ENCODE measurements around the gene COL4A6.
A peak's percentile ranks its signal among the peaks of the same experiment; 100 is the strongest.

COL4A6 gene

DNA sequence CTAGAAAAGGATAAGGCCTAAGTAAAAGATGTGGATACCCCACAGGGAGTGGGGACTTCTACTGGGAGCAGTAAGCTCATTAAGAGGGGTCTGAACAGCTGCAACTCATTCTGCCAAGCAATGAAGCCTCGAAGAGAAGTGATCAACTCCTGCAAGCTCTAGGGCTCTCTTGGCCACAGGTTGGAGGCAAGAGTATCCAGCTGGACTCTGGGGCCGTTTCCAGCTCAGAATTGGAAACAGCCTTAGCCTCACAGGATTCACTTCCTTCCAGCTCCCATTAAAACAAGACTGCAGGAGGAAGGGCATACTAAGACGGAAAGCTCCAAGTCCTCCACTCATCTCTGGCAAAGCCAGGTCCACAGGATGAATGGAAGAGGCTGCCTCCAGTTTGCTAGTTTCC lies 220.3 kb downstream of the COL4A6 start:
- DNase-seq (ENCODE audit: low spot score) = no peak
- no peak for FAIRE-seq

DNA sequence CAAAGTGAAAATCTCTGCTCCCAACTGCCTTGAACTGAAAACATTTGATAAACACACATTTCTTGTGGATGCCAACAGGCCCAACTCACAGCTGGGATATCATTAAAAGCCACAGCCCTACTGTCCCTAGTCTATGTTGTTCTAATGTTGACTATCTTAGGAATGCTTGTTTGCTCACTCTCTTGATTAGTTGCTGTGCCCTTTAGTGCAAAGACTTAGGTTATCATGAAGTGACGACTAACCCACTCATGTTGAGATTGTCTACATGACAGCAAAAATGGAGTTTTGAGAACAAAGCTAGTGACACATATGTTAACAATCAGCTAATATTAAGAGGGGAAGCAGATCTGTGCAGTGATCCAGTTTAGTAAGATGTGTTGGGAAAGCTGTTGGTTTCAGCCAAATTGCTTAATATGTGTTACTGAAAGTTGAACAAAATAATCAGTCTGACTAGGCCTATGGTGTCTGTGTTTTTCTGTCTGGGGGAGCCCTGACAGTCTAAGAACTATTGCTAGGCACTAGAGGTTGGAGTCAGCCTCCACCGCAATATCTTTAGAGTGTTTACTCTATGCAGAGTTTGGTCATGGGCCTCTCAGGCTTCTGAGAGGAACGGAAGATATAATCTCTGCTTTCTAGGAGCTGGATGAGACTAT lies 221.2 kb downstream of the COL4A6 start:
- FAIRE-seq (no peak), DNase-seq (ENCODE audit: low spot score) (no peak)

DNA sequence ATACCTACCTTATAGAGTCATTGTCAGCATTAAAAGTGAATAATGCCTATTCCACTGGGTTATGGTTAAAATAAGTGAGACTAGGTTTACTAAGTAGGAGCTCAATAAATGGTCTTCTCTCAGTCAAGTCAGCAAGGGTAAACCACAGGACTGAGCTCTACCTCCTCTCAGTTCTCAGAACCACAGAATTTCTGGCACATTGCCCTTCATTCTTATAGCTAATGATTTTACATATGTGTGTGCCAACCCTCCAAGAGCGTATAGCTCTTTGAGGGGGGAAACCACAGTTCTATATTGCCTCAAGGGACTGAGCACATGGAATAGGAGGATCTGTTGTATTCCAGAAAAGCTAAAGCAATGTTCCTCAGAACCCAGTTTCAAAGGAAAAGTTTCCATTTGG lies 221.8 kb downstream of the COL4A6 start:
- no peak for DNase-seq (ENCODE audit: low spot score)
- FAIRE-seq = no peak

DNA sequence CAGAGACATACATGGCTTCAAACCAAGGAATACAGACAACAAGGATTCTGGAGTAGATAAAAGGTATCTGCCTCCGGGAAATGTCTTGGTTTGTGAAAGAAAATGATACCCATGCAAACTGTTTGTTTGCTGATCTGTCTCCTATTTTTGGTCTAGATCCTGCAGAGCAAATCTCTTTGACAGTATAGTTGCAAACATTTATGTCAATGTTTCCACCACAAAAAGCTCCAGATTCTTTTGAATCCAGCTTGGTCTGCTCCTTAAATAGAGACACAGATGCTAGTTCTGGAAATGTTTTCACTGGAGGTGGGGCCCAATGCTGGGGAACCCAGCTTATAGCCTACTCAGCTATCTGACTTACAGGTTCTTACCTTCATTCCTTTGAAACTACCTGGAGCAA lies 226.9 kb downstream of the COL4A6 start:
- FAIRE-seq = no peak

DNA sequence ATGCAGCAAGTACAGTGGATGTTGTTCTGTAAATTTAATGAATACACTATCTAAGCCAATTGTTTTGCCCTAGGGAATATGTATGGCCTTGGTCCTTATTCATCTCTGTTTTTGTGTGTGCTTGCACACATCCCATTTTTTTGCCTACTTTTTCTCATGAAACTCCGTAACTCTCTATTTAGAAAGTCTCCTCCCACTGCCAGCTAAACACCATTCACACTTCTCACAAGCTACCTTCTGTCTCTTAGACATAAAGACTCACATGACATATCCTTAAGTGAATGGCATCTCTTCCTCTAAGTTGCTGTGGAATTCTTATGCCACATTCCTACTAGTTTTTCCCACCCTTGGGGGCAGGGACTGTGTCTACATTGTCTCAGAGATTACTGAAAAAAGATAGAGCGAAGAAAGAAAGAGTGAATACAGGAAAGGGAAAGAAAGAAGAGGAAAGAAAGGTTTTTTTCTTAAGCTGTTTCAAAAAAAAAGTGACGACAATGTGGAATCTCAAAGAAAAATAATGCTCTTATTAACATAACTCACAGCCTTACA lies 229.1 kb downstream of the COL4A6 start:
- FAIRE-seq (no peak), DNase-seq (ENCODE audit: low spot score) (no peak)

More for the DNA sequence above, 226.9 kb downstream of the COL4A6 start:
- DNase-seq (ENCODE audit: low spot score) = no peak

DNA sequence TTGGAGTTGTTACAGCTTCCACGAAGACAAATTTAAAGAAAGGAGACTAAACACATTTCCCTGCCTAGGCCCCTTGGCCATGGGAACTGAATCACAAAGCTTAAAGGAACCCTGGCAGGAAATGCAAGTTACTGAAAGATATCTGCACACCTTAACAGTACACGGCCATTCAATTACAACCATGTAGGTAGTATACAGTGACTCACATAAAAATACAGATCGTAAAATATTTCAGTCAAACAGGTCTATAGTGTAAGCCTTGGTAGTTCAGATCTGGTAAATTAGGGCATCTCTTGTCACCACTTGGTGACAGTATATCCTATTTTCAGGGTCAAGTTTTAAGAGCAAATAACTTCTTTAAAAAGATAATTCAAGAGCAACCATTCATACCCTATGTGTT lies 234.7 kb downstream of the COL4A6 start:
- DNase-seq (ENCODE audit: low spot score) (no peak), FAIRE-seq (no peak)

DNA sequence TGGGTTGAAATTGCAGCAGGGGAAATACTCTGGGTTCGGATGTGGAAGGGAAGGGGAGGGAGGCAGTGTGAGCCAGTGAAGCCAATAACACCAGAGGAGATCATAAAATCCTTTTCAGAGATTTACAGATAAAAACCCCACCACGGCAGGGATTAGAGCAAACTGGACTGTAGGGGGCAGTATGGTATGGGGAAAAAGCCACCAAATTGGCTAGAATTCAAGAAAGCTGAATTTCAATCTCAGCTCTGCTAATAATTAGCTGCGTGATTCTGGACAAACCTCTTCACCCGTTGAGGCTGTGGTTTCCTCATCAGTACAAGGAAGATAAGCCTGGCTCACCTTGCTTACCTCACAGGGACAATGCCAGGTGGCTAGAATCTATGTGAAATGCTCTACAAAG lies 238.5 kb downstream of the COL4A6 start:
- DNase-seq (ENCODE audit: low spot score) = peak; percentile 7
- no peak for FAIRE-seq

DNA sequence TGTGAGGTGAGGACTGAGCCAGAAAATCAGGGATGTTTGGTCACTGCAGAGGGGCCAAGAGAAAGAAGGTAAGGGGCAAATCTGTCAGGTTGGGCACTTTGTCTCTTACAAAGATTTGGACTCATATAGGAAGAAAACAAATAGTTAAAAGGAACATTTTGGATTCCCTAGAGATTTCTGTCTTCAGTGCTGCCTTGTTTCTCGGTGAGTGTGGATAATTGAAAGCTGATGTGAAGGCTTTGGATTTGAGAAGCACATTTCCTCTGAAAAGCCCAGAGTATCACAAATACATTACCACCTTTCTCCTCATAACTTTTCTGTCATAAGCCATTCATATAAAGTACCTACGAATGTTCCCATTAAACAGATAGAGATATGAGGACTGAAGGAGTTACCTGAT lies 239.2 kb downstream of the COL4A6 start:
- no peak for DNase-seq (ENCODE audit: low spot score)
- FAIRE-seq = no peak

DNA sequence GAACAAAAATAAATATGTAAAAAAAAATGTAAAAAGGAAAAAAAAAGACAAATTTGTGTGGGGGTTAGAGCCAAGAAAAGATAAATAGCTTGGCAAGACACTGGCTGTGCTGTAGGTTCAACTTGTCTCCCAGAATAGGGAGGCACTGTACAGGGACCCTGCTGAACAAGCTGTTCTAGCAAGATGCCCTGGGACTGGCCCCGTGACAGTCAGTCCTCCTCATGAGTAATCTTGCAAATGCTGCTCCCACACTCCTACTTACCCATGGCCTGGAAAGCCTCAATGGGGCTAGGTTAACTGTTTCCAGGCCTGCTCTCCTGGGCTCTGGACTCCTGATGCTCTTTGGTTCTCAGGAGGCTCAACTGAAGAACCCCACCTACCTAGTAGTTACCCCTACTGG lies 239.8 kb downstream of the COL4A6 start:
- no peak for DNase-seq (ENCODE audit: low spot score)
- no peak for FAIRE-seq

DNA sequence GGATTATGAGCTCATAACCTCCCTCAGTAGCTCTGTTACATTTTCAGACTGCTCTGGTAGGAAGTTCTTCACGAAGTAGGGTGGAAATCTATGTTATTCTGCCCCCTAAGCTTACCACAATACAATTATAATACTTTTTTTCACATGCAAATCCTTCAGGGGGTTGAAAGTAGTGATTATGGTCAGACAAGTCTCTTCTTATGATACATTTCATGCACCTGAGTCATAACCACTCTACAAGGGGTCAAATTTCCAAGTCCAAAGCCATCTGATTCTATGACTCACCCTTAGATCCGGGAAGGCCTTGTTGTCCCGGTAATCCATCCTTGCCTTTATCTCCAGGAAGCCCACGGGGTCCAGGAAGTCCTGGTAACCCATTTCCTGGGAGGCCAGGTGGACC lies 251.4 kb downstream of the COL4A6 start:
- no peak for FAIRE-seq
- DNase-seq (ENCODE audit: low spot score) = peak; percentile 38

DNA sequence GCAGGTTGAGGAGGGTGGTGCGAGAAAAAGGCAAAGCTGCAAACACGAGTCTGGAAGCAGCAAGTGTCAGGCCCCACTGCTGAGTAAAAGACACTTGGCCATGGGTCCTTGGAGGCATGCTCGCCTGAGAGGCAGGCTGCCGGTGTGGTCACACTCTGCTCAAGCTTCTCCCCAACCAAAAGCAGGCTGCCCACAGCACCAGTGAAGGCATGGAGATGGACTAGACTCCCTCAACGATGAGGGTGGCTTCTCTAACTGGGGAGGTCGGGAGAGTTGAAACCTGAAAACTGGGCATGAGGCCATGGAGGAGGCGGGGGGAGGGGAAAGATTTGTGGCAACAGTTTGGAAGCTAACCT lies 260.1 kb downstream of the COL4A6 start:
- FAIRE-seq (no peak), DNase-seq (ENCODE audit: low spot score) (no peak)

DNA sequence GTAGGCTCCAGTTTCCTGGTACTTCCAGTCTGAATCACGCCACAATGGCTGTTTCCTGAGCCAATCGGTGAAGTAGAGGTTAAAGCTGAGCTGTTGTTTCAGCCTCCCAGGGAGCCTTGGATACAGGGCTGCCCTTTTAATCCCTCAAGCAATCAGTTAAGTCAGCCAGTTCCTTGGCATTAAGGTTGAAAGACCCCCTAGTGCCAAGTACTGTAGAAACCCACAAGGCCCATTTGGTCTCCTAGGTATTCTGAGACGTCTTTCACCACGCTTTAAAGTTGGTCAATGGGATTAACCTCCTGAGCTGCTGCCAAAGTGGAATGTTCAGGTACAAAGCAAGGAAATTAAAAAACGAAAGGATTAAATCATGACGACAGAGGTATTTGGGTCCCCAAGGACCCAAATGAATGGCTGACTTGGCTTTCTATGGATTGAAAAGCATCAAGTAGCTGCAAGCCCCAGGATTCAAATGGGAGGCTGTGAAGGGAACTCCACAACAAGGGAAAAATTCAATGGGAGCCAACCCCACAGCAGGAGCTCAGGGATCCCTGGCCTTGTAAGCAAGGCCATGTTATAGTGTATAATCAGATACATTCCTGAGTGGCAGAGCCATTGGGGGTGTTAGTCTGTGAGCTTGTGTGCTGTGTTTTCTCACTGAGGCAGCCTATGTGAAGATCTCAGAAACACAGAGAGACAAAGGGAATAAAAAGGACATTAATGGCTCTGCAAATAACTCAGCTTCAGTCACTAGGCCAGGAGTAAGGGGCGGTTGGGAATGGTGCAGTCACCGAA lies 260.7 kb downstream of the COL4A6 start:
- FAIRE-seq (no peak), DNase-seq (ENCODE audit: low spot score) (no peak)

DNA sequence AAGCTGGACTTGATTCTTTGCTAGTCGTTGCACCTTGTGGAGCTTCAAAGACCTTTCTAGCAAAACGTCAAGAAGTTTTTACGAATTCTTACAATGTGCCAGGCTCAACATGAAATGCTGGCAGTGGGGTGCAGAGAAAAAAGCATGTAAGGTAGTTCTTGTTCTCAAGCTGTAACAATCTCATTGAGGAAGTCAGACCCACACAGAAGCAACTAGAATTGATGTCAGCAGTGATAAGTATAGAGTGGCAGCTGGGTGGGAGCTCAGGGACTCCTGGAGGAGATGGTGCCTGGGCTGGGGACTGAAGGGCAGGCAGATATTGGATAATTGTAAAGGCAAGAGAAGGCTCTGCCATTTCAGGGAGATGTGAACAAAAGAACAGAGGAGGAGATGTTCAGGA lies 264.3 kb downstream of the COL4A6 start:
- no peak for FAIRE-seq
- no peak for DNase-seq (ENCODE audit: low spot score)

DNA sequence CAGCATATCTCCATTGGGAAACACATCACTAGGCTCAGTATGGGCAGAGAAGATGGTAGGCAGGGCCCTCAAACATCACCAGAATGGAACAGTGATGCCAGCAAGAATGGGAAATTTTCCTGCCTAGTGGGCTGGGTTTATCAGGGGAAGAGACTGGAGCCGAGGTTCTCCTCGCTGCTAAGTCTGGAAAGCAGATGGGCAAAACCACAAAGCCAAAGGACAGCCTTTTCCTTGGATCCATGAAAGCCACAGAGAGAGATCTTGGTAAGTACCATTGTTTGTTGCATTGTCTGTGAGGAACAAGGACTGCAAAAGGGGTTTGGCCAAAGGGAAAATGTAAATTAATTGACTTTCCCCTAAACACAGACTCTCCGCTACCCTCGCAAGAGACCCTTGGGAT lies 266.6 kb downstream of the COL4A6 start:
- FAIRE-seq = no peak
- DNase-seq (ENCODE audit: low spot score) = no peak

DNA sequence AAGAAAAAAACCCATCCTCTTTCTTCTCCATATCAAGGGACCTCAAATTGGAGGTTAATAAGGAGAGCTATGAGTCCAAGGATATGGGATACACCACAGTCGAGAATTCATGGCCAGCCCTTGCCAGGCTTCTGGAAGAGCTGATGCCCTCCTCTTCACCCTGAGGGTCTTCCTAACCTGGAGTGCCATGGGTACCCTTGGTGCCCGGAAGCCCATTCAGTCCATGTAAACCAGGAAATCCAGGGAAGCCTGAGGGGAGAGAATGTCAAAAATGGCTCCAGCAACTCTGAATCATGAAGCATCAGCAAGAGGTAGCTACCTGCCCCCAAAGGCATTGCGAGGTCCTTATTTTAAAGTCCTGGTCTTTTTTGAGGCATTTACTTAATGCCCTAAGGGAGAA lies 268.5 kb downstream of the COL4A6 start:
- DNase-seq (ENCODE audit: low spot score) (no peak), FAIRE-seq (no peak)

DNA sequence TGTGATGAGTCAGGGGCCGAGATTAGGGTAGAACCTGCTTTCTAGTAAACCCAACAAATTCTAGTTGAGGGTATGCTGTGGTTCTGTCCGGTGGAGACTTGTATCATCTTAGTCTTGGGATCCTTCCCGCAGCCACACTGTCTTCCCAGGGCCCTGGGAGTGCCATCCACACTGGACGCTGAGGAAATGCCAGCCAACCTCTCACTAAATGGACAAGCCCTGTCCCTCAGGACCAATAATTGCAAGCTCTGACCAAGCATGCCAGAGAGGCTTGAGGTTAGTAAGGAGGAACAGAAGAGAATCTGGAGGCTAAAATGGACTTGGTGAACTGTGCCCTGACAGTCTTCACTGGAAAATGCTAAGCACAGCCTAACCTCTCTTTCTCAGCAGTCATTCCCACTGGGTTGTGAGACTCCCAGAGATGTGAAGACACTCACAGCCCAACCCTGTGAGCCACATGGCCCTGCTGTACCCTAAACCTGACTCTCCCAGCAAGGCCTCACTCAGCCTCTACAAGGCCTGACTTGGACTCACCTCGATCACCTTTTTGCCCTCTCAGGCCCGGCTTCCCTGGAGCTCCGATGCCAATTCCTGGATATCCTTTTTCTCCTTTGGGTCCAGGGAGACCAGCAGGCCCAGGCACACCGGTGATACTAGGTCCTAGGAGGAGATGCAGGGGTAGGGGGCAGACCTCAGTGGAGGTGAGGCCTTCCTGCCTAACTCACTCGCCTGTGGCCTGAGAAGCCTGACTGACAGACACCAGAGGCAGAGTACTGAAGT lies 269.1 kb downstream of the COL4A6 start:
- DNase-seq (ENCODE audit: low spot score) = no peak
- no peak for FAIRE-seq

DNA sequence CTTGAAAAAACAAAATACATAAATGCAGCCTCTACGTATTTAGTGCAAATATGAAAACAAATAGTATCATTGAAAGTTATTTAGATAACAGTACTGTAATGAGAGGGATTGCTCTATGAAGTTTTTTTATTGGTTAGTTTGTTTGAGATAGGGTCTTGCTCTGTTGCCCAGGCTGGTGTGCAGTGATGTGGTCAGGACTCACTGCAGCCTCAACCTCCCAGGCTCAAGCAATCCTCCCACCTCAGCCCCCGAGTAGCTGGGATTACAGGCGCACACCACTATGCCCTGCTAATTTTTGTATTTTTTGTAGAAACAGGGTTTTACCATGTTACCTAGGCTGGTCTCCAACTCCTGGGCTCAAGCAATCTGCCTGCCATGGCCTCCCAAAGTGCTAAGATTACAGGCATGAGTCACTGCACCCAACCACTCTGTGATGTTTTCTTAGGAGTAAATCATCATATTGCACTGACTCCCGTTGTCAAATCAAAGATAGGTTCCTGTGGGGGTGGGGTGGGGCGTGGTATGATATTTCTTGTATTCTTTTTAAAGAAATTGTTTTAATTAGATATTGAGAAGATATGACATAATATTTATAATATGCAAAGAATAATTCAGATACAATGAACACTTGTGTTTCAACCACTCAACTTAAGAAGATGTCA lies 270.9 kb downstream of the COL4A6 start:
- no peak for FAIRE-seq

DNA sequence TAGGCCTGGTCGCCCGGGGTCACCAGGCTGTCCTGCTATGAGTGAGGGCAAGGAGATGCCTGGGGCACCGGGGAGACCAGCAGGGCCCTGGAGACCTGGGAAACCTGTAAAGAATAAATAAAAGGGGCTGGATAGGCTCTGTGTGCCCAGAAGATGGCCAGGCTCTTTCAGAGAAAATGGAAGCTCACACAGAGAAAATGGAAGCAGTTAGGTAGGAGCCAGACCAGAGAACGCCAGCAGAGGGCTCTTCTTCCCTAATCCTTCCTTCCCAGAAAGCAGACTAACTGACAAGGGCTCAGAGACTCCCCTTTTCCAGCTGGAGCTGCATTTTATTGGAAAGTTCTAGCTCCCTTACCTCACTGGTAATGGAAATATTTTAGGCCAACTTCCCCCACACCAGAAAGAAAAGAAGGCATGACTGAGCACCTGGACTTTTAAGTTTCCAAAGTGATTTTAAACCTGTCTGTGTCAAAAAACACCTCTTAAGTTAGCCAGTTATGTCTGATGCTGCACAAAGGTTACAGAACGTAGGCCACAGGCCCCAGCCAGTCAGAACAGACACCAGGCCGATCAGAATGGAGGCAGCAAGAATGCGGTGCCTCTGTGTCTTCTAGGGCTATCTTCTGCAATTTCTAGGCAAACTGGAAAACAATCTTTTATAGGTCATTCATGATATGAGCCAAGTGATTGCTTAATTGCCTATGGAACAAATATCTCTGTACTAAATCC lies 272.7 kb downstream of the COL4A6 start:
- FAIRE-seq = no peak
- DNase-seq (ENCODE audit: low spot score) = peak; percentile 12

More for the DNA sequence above, 270.9 kb downstream of the COL4A6 start:
- no peak for DNase-seq (ENCODE audit: low spot score)

DNA sequence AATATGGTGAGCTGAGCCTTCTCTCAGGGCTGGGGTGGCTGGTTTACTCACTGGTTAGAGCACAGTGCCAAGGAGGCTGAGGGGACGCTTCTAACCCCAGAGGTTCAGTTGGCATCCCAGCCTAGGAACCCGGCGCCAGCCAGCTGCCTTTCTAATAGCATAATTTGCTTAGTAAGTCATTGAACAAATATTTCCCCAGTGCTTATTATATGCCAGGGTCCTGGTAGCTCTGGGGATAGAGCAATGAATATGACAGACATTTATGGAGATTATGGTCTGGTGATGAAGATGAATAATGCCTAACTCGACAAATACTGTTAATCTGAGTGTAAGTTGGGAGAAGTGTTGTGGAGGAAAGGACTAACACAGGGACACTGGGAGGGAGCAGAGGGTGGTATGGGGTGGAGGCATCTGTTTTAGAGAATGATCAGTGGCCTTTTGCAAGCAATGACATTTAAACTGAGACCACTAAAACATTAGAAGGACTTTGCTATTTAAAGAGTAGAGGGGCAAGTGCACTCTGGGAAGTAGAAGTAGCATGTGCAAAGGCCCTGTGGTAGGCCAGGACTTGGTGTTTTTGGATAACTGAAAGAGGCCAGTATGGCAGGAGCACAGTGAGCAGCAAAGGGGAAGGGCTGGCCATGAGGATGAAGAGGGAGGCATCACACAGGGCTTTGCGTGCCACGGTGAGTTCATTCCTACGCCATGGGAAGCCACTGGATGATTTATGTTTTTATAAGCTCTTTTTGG lies 274.7 kb downstream of the COL4A6 start:
- no peak for DNase-seq (ENCODE audit: low spot score)
- no peak for FAIRE-seq

DNA sequence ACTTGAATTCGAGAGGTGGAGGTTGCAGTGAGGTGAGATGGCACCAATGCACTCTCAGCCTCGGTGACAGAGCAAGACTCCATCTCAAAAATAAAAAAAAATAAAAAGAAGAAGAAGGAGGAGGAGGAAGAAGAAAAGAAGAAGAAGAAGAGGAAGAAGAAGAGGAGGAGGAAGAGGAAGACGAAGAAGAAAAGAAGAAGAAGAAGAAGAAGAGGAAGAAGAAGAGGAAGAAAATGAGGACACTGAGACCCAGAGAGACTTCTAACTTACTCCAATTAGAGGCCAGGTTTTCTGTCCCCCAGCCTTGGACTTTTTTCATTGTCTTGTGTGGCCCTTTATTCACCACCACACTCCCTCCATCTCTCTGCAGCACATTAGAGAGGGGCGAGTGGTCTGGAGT lies 276.0 kb downstream of the COL4A6 start:
- FAIRE-seq (no peak), DNase-seq (ENCODE audit: low spot score) (no peak)

All from urothelium cell line (cell line).